ENCODE data around the gene CXCL14.
"Not testable (repeated sequence)": the region's sequence is repeated elsewhere in the genome, so short reads cannot be mapped to it uniquely, and the experiment has no call there.

The CXCL14 gene

GRCh38 chr5:135543485-135544304, 35.1 kb downstream of the CXCL14 start:
- DNase-seq (ENCODE audit: low read depth in 2 of 2) = no peak

- no peak for DNase-seq (ENCODE audit: low read depth in 2 of 2)
These were observed 35.7 kb downstream of the CXCL14 start for GRCh38 chr5:135543001-135543484.

- no peak for DNase-seq (ENCODE audit: low read depth in 2 of 2)
These were observed 36.8 kb downstream of the CXCL14 start for GRCh38 chr5:135541807-135542502.

GRCh38 chr5:135539430-135540005, 39.3 kb downstream of the CXCL14 start:
- DNase-seq (ENCODE audit: low read depth in 2 of 2) = no peak

GRCh38 chr5:135538261-135538660, 40.5 kb downstream of the CXCL14 start:
- no peak for DNase-seq (ENCODE audit: low read depth in 2 of 2)

- no peak for DNase-seq (ENCODE audit: low read depth in 2 of 2)
These were observed 41.0 kb downstream of the CXCL14 start for GRCh38 chr5:135537745-135538144.

GRCh38 chr5:135537271-135537670, 41.5 kb downstream of the CXCL14 start:
- DNase-seq (ENCODE audit: low read depth in 2 of 2) = no peak

- no peak for DNase-seq (ENCODE audit: low read depth in 2 of 2)
These were observed 42.7 kb downstream of the CXCL14 start, which contains the start of gene NEUROG1 for GRCh38 chr5:135535820-135536801. Gene NEUROG1, minus strand, starts transcription at chr5:135535964. Its CDS starts 274 bp downstream, at chr5:135535690.

- DNase-seq (ENCODE audit: low read depth in 2 of 2) = no peak
These were observed 43.4 kb downstream of the CXCL14 start for GRCh38 chr5:135535420-135535819.

- DNase-seq (ENCODE audit: low read depth in 2 of 2) = no peak
These were observed 44.0 kb downstream of the CXCL14 start for GRCh38 chr5:135534609-135535419.

GRCh38 chr5:135533794-135534193, 45.0 kb downstream of the CXCL14 start:
- no peak for DNase-seq (ENCODE audit: low read depth in 2 of 2)

- DNase-seq (ENCODE audit: low read depth in 2 of 2) = no peak
These were observed 45.5 kb downstream of the CXCL14 start for GRCh38 chr5:135533334-135533733.

GRCh38 chr5:135529576-135529975, 49.2 kb downstream of the CXCL14 start:
- not testable (repeated sequence) for DNase-seq (ENCODE audit: low read depth in 2 of 2)

GRCh38 chr5:135526924-135527323, 51.9 kb downstream of the CXCL14 start:
- DNase-seq (ENCODE audit: low read depth in 2 of 2) = no peak

- no peak for DNase-seq (ENCODE audit: low read depth in 2 of 2)
These were observed 56.8 kb downstream of the CXCL14 start for GRCh38 chr5:135521964-135522363.

Data from activated CD8-positive, alpha-beta memory T cell treated with anti-CD3 and anti-CD28 coated beads for 4 hours (primary cell).